Tibial nerve (tissue), 4 donors: ENCODE data around the gene TDRD9. TPM values are rescaled to one million over a fixed set of nuclear protein-coding genes. Genes with fewer than 3 reads are reported as not detected.

Source experiments
- DNase-seq, 2 donors: peaks; one replicate each; pipeline ENCODE4 v3.0.0-alpha.2; 2019; ENCODE audit warnings: low spot score in 2 of 2
- H3K27ac ChIP-seq, 4 donors: fragments of 200-600 bp; sonication (generic) in 3 of 4; one replicate each; pipeline ENCODE4 v1.5.1; 2017 to 2019; ENCODE audit warnings: mild to moderate bottlenecking in 1 of 4
- H3K27me3 ChIP-seq, 2 donors: fragments of 200-600 bp; sonication (generic) in 1 of 2; one replicate each; pipeline versions ENCODE4 v1.5.1 to v1.6.0; 2017 to 2019
- H3K36me3 ChIP-seq, 3 donors: fragments of 200-600 bp; sonication (generic); one replicate each; pipeline ENCODE4 v1.5.1; 2018 to 2019
- H3K4me1 ChIP-seq, 4 donors: fragments of 200-600 bp; sonication (generic) in 3 of 4; one replicate each; pipeline ENCODE4 v1.5.1; 2017 to 2019
- H3K4me3 ChIP-seq, 4 donors: fragments of 200-600 bp; sonication (generic) in 3 of 4; one replicate each; pipeline ENCODE4 v1.5.1; 2017 to 2019; ENCODE audit warnings: mild to moderate bottlenecking in 1 of 4, moderate library complexity in 1 of 4
- H3K9me3 ChIP-seq, 4 donors: fragments of 200-600 bp; sonication (generic) in 3 of 4; one replicate each; pipeline ENCODE4 v1.5.1; 2017 to 2019
- CTCF ChIP-seq, 5 experiments: fragments of 200-600 bp in 3 of 5; fragments of 450-650 bp in 2 of 5; sonication (generic) in 3 of 5; IDR thresholded peaks; one replicate each; pipeline ENCODE4 v1.5.1; 2016 to 2019; ENCODE audit warnings: antibody characterized with exemption in 5 of 5, mild to moderate bottlenecking in 3 of 5, moderate library complexity in 2 of 5
- EP300 ChIP-seq, 2 donors: sonication (generic); formaldehyde crosslinking; IDR thresholded peaks; one replicate each; pipeline ENCODE4 v1.6.1; 2017; ENCODE audit warnings: antibody characterized with exemption in 2 of 2, mild to moderate bottlenecking in 1 of 2
- POLR2A ChIP-seq, 2 donors: fragments of 450-650 bp; IDR thresholded peaks; one replicate each; pipeline ENCODE4 v1.6.1; 2017; ENCODE audit warnings: antibody characterized with exemption in 2 of 2, mild to moderate bottlenecking in 2 of 2, moderate library complexity in 2 of 2
- WGBS, 2 donors: methylation state at CpG; one replicate each; pipeline ENCODE4 v1.1.5; 2018; 5-methylcytosine and 5-hydroxymethylcytosine counted together
- total RNA-seq, 4 donors: library from RNA; depleted of rRNA; stranded (reverse); fragments of >200 nt; gene quantifications; one replicate each; pipeline ENCODE4 v1.1.0, GENCODE V29; 2016

The TDRD9 gene
- total RNA-seq, 4 donors from 2014 or later: under 0.01 to 1.9 (median 1.4) TPM

- DNase-seq: no peak
- WGBS, 2 donors: 82 to 83% methylated on average over 11 to 14 of the region's 15 CpGs
- Histone ChIP-seq H3K4me1 (peaks cover 0 to 19% (median 0%) of the 10 kb centered on the region in 4 donors), H3K36me3 (no peaks in the 10 kb centered on the region), H3K4me3 (no peak overlapping the region), H3K27ac (no peak overlapping the region), H3K27me3 (peaks cover 0 to 35% of the 10 kb centered on the region in 2 donors), H3K9me3 (no peaks in the 10 kb centered on the region)
- TF ChIP-seq CTCF (IDR thresholded peaks at IDR 0.05) (no peak), EP300 (IDR thresholded peaks at IDR 0.05) (no peak), POLR2A (IDR thresholded peaks at IDR 0.05) (no peak)
These were observed 153.8 kb downstream of the TDRD9 start for GRCh38 chr14:104081951-104082464.

- Histone ChIP-seq H3K36me3 (no peaks in the 10 kb centered on the region), H3K4me3 (no peak overlapping the region), H3K9me3 (no peaks in the 10 kb centered on the region), H3K4me1 (peaks cover 0 to 18% (median 0%) of the 10 kb centered on the region in 4 donors), H3K27me3 (peaks cover 0 to 43% of the 10 kb centered on the region in 2 donors), H3K27ac (no peak overlapping the region)
- DNase-seq: no peak
- 63 to 69% methylated on average over 12 of the region's 12 CpGs for WGBS, 2 donors
- TF ChIP-seq CTCF (IDR thresholded peaks at IDR 0.05): no peak
- TF ChIP-seq EP300 (IDR thresholded peaks at IDR 0.05): no peak
- TF ChIP-seq POLR2A (IDR thresholded peaks at IDR 0.05): no peak
These were observed 154.6 kb downstream of the TDRD9 start for GRCh38 chr14:104082807-104083206.

- TF ChIP-seq POLR2A (IDR thresholded peaks at IDR 0.05) (no peak), CTCF (IDR thresholded peaks at IDR 0.05) (no peak), EP300 (IDR thresholded peaks at IDR 0.05) (no peak)
- no peak for DNase-seq
- Histone ChIP-seq H3K27me3 (peaks cover 0 to 49% of the 10 kb centered on the region in 2 donors), H3K9me3 (no peaks in the 10 kb centered on the region), H3K4me3 (no peak overlapping the region), H3K4me1 (peaks cover 0 to 14% (median 0%) of the 10 kb centered on the region in 4 donors), H3K36me3 (no peaks in the 10 kb centered on the region), H3K27ac (peak overlapping the region in 1 of 4 donors; percentile 26)
- WGBS, 2 donors: 49 to 58% methylated on average over 16 of the region's 16 CpGs
These were observed 156.2 kb downstream of the TDRD9 start for GRCh38 chr14:104084251-104085002.

- Histone ChIP-seq H3K36me3 (no peaks in the 10 kb centered on the region), H3K4me3 (peak within 1 kb of the TSS; percentile 13 to 49 (median 26)), H3K9me3 (peaks cover 0 to 2% (median 0%) of the 10 kb centered on the region in 4 donors), H3K27me3 (peaks cover 0 to 49% of the 10 kb centered on the region in 2 donors), H3K4me1 (peaks cover 0 to 14% (median 0%) of the 10 kb centered on the region in 4 donors), H3K27ac (peak within 1 kb of the TSS in 1 of 4 donors; percentile 26)
- WGBS, 2 donors: 16 to 18% methylated on average over 28 to 33 of the region's 70 CpGs
- TF ChIP-seq POLR2A (IDR thresholded peaks at IDR 0.05) (no peak), EP300 (IDR thresholded peaks at IDR 0.05) (no peak), CTCF (IDR thresholded peaks at IDR 0.05) (no peak)
- DNase-seq: no peak
These were observed 157.0 kb downstream of the TDRD9 start, which contains the start of gene ASPG for GRCh38 chr14:104085032-104085888. TSS of gene ASPG (plus strand) at chr14:104085700. CDS start at chr14:104085771, 71 bp downstream.
